ENCODE data around the gene MPPED1. TPM values are rescaled to one million over a fixed set of nuclear protein-coding genes. Genes with fewer than 3 reads are reported as not detected.
A peak's percentile ranks its signal among the peaks of the same experiment; 100 is the strongest.

MPPED1 gene
- total RNA-seq, 1 donor from 2014 or later: not detected

DNA sequence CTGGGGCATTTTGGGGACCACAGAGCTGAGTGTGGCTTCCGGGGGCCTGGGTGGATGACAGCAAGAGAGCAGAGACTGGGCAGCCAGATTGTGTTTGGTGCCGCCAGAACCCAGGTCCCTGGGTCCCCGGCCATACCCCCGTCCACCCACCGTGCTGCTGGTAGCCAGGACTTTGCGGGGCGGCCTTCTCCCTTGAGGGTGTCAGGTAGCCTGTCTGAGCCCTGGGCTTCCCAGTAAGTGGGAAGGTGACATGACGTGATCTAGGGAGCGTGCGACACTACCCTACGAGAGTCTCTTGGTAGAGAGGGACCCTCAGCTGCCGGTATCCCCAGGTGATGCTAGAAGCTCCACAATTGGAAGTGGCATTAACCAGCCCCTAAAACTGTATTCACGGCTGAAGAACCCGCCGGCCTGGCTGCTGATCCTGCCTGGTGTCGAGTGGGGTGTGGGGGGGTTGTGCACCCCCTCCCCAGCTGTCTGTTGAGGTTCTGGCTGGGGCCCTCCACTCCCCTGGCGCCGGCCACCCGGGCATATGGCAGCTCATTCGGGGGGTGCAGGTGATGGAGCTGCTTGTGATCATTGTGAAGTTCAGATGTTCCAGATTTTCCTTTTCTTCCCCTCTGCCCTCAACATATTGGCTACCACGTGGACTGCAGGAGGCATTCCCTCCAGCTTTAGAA, 66.9 kb downstream of the MPPED1 start:
- DNase-seq: no peak

DNA sequence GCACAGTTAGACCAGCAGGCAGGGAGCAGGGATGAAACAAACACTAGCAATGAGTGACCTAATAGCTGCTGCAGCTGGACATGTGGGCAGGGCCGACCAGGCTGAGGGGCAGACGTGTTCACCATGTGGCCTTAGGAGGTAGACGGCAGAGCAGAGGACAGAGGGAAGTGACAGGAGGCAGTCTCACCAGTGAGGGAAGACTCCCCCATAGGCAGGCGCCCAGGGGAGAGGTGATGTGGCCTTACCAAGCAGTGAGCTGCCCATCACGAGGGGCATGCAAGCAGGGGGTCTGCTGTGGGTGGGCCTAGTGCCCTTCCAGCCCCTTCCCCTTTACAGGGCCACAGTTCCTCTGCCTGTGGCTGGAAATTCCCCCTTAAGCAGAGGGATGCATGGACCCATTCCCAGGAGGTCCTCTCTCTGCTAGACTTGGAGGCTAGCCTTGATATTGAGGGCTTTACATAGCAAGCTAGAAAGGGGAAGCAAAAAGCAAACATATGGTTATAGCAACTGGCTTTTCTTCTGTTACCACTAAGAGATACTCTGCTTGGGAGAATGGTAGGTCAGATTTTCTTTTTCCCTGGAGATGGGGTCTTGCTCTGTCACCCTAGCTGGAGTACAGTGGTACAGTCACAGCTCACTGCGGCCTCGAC, 67.6 kb downstream of the MPPED1 start:
- DNase-seq: no peak

DNA sequence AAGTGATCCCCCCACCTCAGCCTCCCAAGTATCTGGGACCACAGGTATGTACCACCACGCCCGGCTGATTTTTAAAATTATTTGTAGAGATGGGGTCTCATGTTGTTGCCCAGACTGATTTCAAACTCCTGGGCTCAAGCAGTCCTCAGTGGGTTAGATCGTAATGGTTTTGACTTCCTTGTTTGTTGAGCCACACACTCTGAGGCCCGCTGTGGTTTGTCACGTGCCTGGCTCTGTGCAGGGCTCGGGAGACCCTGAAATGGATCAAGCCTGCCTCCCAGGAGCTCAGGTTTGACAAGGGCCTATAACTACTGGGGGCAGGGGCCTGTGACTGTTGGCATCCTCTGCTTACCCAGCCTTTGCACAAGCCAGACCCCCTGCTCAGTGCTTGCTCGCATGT, 68.1 kb downstream of the MPPED1 start:
- DNase-seq: no peak

DNA sequence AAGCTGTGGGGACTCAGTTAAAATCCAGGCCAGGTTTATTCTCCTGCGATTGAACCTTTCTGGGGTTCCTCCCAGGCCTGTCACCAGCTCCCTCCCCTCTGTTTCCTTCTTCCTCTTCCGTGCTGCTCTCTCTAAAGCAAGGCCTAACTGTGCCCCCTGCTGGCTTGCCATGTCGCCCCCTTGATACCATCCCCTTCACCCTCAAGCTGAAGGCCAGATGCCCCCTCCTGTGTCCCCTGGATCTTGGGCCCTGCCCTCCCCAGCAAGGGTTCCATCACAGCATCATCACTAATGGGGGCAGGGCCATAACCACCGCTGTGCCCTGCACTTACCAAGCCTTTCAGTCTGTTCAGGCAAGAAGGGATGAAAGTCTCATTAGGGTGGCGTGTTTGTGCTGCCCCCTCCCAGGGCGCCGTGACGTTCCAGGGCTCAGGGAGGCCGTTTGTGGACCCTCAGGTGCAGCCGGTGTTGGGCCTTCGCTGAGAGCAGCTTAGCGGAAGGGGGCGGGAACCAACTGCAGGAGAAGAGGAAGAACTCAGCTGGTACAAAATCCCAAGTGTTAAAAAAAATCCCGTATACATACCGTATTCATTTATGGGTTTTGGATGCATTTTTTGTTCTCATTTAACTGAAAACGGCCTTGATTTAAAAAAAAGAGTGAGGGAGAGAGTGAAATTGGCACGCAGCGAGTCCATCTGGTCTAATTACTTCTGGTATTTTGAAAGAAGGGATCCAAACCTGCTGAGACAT, 69.9 kb downstream of the MPPED1 start:
- peak; percentile 24 for DNase-seq

DNA sequence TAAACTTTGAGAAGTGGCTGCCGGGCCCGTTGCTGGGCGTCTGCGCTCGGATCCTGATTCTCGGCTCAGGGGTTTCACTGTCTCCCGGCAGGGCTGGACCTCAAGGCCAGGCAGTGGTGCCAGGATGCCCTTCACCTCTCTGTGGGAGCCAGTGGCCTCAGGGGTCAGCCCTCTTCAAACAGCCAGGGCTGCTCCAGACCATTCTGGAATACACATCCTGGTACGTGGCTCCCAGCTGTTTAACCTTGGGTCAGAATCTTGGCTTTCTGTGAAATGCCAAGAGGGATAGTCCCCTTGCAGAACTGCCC, 70.5 kb downstream of the MPPED1 start:
- no peak for DNase-seq

DNA sequence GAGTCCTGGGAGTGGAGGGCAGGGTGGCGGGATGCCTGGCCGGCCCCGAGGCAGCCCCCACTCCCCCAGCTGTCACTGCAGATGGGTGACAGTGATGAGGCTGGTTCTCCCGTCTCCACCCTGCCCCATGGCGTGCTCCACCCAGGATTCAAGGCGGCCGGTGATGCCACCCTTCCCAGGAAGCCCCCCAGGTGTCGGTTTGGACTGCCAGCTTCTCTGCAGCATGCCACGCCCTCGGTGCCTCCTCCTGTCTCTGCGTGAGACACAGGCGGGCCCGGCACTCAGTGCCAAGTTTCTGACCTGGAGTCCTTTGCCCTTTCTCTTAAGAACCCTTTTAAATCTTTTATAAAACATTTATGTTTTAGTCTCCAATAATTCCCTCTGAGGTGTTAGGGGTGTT, 71.5 kb downstream of the MPPED1 start:
- no peak for DNase-seq

DNA sequence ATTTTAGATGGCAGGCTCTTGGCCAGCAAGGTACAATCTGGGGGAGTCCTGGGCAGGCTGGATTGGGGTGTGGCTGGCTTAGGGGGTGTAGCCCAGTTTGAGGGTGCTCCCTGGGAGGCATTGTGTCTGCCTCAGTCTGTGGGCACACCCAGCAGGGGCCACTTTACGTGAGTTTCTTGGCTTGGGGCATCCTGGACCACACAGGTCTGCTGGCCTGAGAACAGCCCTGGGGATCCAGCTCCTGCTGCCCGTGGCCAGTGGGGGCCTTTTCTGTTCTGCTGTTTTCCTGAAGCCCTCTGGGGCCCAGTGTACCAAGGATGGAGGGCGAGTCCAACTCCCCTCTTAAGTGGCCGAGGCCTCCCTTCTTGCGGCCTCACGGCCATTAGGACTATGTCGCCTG, 71.9 kb downstream of the MPPED1 start:
- no peak for DNase-seq

DNA sequence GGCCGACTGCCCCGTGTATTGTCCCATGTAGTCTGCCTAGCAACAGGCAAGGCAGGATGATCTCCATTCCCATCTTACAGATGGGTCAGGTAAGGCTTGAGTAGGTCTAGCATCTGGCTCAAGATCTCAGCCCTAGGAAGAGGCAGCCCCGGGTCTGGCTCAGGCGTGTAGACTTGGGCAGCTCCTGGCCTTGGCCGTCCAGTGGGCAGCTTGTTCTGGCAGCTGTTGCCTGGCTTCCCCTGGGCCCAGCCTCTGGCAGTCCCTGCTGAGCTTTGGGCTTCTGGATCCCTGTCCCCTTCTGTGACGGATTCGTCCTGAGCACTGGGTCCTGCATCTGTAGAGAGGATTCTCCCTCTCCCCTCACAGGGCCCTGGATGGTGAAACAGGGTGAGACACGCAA, 72.4 kb downstream of the MPPED1 start:
- DNase-seq: no peak

DNA sequence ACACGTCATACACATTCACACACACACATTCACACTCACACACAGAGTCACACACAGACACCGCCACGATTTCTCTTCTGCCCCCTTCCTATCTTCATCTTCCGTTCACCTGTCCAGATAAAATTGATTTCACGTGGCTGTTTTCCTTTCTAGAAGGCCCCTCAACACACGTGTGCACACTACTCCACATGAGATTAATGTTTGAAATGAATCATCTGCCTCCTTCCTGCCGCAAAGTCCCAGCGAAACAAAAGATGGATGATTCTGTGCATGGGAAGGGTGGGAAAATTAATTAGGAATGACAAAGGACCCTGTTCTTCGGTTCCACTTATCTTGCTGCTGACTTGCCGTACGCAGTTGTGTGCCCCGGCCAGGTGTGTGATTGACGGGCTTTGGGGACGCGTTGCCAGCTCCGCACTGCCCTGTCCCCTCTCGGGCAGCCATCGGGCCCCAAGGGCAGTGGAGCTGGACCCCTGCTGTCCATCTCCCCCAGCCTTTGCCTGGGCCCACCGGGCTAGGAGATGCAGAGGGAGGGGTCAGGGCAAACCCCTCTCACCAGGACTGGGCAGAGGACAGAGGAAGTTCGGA, 73.8 kb downstream of the MPPED1 start:
- no peak for DNase-seq

DNA sequence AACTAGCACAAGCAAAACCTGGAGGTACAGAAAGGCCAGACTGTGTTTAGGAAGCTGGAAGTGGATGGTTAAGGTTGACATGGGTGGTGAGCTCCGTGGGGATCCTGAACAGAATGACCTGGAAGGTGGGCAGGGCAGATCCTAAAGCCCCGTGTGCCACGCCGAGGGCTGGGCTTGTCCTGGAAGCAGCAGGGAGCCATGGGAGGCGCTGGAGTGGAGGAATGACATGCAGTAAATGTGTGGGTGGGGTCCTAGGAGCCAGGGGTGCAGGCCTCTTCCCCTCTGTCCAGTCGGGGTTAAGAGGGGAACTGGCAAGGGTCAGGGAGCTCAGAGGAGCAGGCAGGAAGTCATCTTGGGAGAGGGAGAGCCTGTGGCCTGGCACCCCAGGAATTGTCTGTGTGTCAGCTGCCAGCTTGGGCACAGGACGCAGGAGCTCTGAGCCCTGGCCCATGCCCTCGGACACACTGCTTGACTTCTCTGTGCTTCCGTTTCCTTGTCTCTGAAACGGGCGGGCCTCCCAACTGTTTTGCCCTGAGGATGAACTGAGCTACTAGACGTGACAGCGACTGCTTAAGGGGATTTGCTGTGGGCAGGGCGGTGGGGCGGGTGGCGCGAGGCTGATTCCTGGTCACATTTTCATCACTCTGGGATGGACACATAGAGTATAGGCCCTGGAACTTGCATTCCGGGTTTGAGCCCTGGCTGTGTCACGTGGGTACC, 75.7 kb downstream of the MPPED1 start:
- DNase-seq: no peak

DNA sequence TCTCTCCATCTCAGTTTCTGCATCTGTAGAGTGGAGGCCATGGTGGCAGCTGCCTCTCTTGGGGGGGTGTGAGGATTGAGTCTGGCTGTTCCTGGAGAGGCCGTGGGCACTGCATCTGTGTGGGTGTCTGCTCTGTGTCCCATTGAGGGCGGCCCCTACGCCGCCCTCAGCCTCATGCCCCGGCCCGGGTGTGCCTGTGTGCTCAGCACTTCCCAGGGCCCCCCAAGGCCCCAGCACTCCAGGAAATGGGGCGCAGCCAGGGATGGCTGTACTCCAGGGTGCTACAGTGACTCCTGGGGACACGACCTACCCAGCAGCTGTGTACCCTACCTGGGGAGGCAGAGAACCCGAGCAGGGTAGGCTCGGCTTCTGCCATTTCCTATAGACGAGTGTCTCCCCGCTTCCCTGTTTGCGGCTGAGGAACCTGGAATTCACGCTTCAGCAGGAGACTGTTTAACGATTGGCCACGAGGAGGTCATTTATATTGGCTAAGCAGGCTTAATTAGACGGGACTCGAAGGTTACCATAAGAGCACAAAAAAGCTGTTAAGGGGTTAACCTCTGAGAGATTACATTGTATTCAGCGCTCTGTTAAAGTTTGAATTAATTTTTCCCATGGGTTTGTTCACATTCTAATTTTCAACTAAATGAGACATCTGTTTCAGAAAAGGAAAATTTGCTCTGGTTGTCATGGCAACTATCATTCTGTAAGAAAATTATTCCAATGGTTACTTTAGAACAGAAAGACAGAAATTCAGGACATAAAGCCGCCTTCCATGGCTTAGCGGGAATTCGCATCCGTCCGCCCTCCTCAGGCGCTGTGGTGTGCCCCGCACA, 76.4 kb downstream of the MPPED1 start:
- DNase-seq: no peak

DNA sequence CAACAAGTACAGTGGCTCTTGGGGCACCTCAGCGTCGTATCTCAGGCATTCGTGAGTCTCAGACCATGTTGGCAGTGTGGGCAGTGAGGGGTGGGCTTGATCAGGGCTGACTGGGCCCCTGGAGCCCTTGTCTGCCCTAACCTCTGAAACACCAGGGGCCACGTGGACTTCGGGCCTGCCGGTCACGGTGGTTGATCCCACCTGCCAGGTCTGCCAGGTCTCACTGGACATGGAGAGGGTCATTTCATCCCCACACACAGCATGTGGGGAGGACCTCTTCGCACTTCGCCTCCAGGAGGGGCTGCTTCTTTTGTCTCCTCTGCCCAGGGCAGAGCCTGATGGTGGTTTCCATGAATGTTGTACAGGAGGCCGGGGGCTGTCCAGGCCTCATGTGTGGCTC, 77.1 kb downstream of the MPPED1 start:
- no peak for DNase-seq

DNA sequence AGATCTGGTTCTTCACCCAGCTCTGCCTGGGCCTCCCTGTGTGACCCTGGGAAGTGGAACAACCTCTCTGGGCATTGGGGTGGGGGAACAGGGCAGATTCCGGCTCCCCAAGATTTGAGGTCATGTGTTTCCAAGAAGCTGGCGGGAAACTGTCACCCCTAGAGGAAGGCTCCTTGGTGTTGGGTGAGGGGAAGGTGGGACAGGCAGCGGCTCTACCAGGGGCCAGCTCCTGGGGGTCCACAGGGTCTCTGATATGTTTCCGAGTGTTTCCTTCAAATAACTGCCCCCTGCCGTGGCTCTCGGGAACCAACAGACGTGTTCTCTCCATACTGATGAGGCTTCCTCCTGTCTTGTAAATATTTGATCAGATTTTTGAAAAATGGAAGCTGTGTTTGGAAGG, 78.5 kb downstream of the MPPED1 start:
- DNase-seq: no peak

DNA sequence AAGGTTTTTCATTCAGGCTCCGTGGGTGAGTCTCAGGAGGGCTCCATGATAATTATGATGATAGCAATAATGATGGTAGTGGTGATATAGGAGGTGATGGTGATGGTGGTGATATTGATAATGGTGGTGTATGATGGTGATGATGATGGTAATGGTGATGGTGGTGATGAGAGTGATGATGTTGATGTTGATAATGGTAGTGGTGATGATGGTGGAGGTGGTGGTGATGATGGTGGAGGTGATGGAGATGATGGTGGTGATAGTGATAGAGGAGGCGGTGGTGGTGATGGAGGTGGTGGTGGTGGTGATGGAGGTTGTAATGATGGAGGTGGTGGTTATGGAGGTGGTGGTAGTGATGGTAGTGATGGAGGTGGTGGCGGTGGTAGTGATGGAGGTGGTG, 79.4 kb downstream of the MPPED1 start:
- DNase-seq: no peak

DNA sequence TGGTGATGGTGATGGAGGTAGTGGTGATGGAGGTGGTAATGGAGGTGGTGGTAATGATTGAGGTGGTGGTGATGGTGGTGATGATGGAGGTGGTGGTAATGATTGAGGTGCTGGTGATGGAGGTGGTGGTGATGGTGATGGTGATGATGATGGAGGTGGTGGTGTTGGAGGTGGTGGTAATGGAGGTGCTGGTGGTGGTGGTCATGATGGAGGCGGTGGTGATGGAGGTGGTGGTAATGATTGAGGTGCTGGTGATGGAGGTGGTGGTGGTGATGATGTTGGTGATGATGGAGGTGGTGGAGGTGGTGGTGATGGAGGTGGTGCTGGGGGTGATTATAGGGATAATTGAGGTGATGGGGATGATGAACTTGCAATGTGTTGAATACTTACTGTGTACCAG, 79.9 kb downstream of the MPPED1 start:
- no peak for DNase-seq

DNA sequence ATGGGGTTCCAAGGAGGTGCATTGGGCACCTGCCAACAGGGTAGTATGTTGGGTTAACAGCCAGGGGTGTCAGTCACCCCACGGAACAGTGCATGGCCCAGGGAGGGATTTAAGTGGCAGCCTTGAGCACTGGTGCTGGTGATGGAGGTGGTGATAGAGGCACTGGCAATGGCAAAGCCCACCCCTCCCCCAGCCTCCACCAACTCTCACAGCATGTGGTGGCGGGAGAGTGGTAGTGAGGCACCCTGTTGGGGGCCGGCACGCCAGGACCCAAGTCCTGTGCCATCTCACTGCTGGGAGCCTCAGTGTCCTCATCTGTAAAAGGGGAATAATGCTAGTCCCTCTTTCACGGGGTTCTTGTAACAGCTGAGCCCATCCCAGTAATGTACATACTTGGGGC, 81.5 kb downstream of the MPPED1 start:
- DNase-seq: no peak

DNA sequence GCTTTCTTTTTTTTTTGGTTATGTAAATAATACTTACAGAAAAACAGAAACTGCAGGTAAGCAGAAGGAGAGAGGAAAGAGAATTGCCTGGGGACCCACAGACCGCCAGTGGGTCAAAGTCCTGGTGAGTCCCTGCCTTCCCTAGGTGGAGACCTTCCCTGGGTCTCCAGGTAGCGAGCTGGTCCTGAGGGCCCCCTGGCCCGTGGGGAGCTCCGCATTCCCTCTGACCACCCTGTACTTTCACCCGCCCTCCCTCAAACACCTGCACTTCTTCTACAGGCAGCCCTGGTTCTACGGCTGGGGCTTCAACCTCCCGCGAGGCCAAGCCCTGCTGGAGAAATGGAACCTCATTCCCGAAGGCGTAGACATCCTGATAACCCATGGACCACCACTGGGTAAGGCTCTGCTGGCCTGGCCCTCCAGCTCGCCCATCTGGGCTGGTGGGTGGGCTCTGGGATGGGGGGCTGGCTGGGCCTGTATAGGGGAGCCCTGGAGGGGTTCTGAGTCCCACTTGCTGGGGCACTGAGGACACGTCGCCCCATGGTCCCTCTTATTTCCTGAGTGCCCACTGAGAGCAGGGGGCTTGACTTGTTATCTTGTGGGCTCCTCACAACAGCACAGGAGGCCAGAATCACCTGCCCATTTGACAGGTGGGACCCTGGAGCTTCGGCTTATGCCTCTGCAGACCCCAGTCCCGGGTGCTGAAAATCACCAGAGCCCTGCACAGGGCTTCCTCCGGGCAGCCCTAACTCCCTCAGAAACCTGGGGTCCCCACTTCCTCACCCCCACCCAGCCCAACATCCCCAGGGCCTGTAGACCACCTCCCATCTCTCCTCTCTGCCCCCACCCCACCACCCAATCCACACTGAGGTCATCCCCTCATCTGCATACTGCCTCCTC, 86.4 kb downstream of the MPPED1 start:
- no peak for DNase-seq

DNA sequence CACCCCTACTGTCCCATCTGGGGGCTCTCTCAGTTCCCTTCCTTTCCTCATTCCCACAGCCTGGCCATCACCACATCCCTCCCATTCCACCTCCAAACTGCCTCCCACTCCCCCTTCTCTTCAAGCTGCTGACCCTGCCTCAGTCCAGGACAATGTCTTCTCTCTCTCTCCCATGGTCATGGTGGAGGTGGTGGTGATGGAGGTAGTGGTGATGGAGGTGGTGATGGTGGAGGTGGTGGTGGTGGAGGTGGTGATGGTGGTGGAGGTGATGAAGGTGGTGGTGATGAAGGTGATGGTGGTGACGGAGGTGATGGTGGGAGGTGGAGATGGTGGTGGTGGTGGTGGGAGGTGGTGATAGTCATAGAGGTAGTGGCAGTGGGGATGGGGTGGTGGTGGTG, 87.0 kb downstream of the MPPED1 start:
- DNase-seq: no peak

DNA sequence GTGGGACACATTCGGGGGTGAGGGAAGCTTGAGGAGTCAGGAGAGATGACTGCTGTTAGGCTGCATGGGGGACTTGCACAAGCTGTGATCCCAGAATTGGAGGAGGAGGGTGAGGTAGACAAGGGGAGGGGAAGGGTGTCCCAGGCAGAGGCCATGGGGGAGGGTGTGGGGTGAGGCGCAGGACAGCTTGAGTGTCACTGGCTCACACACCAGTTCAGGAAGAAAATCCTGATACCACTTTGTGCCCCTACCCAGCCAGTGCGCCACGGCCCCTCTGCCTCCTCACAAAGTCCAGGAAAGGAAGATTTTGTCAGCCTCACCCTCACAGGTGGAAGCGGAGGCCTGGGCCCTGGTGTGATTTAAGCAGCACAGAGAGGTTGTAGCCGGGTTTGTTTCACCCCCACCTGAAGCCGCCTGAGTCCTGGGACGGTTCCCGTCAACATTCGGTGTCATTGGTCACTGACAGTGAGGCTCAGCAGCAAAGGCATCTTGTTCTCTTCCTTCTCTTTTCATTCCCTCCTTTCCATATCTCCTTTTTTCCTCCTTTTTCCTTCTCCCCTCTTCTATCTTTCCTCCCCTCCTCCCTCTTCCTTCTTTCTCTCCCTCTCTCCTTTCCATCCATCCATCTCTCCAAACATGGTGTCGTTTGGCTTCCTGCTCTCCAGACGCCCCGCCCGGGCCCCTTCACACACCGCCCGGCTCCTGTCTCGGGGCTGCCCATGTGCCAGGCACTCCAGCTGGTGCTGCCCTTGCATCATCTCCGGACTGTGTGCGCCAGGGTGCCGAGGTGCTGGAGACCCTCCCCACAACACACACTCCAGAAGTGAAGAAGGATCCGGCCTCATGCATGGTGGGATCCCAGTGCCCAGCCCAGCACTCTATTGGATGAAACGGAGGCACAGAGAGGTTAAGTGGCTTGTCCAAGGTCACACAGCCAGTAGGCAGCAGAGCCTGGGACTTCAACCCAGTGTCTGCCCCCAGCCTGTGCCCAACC, 89.3 kb downstream of the MPPED1 start:
- DNase-seq: no peak

DNA sequence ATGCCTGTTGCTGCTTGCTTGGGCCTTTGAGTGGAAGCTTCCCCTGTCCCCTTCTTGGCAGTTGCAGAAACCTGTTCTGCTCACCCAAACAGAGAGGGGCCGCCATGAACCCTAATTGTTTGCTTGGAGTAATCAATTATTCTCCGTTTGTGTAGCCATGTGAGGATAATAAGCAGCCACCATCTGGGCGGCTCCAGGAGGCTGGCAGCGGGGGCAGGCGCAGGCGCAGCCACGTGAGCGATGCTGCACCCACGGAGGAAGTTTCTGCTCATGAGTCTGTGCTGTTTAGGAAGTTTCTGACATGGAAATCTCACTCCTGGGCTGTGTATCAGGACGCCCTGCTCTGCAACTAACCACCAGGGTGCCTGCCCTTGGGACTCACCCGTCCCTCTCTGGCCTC, 90.1 kb downstream of the MPPED1 start:
- no peak for DNase-seq

All from dermis blood vessel endothelial cell (primary cell).